Dermis lymphatic vessel endothelial cell (primary cell): ENCODE measurements around the gene WDR35. TPM values are rescaled to one million over a fixed set of nuclear protein-coding genes. Genes with fewer than 3 reads are reported as not detected.

Experiments used
- total RNA-seq: library from RNA; depleted of rRNA; stranded (reverse); fragments of >200 nt; gene quantifications from 2 replicates; pipeline ENCODE4 v1.2.1, GENCODE V29; 2014

The WDR35 gene
- total RNA-seq = 8.2 and 9.1 TPM in 2 replicates

GRCh38 chr2:19989667-19990415 is at the start of gene WDR35:
WDR35 (minus strand) TSS chr2:19990105; CDS start chr2:19990015, 90 bp downstream.

GRCh38 chr2:20012282-20013125 is 22.6 kb upstream of the WDR35 start, which contains the start of gene MATN3:
MATN3 (minus strand) TSS chr2:20012668; CDS start chr2:20012631, 37 bp downstream.

GRCh38 chr2:19901442-19902215 is 88.3 kb downstream of the WDR35 start, which contains the start of gene TTC32:
TTC32 (minus strand) TSS chr2:19901983; CDS start chr2:19901854, 129 bp downstream.

Other genes starting within 250 kb of the WDR35 start
- 9.7 and 10.9 TPM in 2 replicates for gene TTC32, start 88.1 kb downstream of the WDR35 start, total RNA-seq
- 0.52 and 0.76 TPM in 2 replicates for gene MATN3, start 22.6 kb upstream of the WDR35 start, total RNA-seq
- gene LAPTM4A, start 61.5 kb upstream of the WDR35 start, total RNA-seq = 138 and 148 TPM in 2 replicates
- gene SDC1, start 235.0 kb upstream of the WDR35 start, total RNA-seq = 5.3 and 16.2 TPM in 2 replicates